Panc1 (cell line): Measurements from ENCODE around the gene PAX4. TPM values are rescaled to one million over a fixed set of nuclear protein-coding genes. Genes with fewer than 3 reads are reported as not detected.

Source experiments
- ATAC-seq: fragments of 200-7000 bp; cut with Tn5 transposase; 2 replicates; pipeline ENCODE4 v1.9.1; 2020; ENCODE audit warnings: mild to moderate bottlenecking, moderate library complexity
- Bru-seq: library from RNA; stranded (reverse); fragments of 400-500 nt; gene quantifications from one replicate; lab custom pipeline; 2021; lab: Mats Ljungman, UMichigan
- BruChase-seq, 2 experiments: library from RNA; stranded (reverse); fragments of 400-500 nt; gene quantifications; one replicate each; lab custom pipeline; 2021; lab: Mats Ljungman, UMichigan
- BruUV-seq: library from RNA; stranded (reverse); fragments of 400-500 nt; replicated peaks from 2 replicates; lab custom pipeline; 2021; lab: Mats Ljungman, UMichigan
- CTCF ChIA-PET: fragments of 300-600 bp; sonication (Branson Sonifier 250); formaldehyde crosslinking; loops from one replicate; lab custom pipeline; 2022; ENCODE audit warnings: antibody characterized with exemption; lab: Charles Lee
- POLR2A ChIA-PET: fragments of 300-600 bp; sonication (Branson Sonifier 250); formaldehyde crosslinking; loops from one replicate; lab custom pipeline; 2022; ENCODE audit warnings: antibody characterized with exemption; lab: Charles Lee
- DNase-seq: peaks from one replicate; pipeline ENCODE4 v3.0.0-alpha.2; 2010; ENCODE audit warnings: low read depth, low spot score
- H3K27ac ChIP-seq: 2 replicates; pipeline ENCODE4 v1.5.1; 2011; ENCODE audit warnings: mild to moderate bottlenecking, low read length, inconsistent platforms
- H3K27me3 ChIP-seq: fragments of 200-500 bp; sonication (Bioruptor generic); 2 replicates; pipeline ENCODE4 v1.6.0; 2014; ENCODE audit warnings: low read length, inconsistent platforms; ENCODE audit not compliant: control insufficient read depth, insufficient read depth
- H3K36me3 ChIP-seq: fragments of 200-500 bp; sonication (Bioruptor generic); 2 replicates; pipeline ENCODE4 v1.5.1; 2014; ENCODE audit warnings: inconsistent platforms, mild to moderate bottlenecking, low read length, moderate library complexity; ENCODE audit not compliant: control insufficient read depth, insufficient read depth
- H3K4me1 ChIP-seq: 2 replicates; pipeline ENCODE4 v1.5.1; 2011; ENCODE audit warnings: inconsistent platforms, mild to moderate bottlenecking, low read length, moderate library complexity; ENCODE audit not compliant: control insufficient read depth, insufficient read depth
- H3K4me3 ChIP-seq, 2 experiments: 2 replicates each; pipeline ENCODE4 v1.5.1; 2011 to 2012; ENCODE audit warnings: low read depth in 2 of 2, low read length in 2 of 2, mild to moderate bottlenecking in 2 of 2, inconsistent platforms in 1 of 2, moderate library complexity in 1 of 2
- H3K9me3 ChIP-seq: fragments of 200-500 bp; sonication (Bioruptor generic); 2 replicates; pipeline ENCODE4 v1.5.1; 2014; ENCODE audit warnings: low read depth, mild to moderate bottlenecking, inconsistent platforms, low read length, moderate library complexity; ENCODE audit not compliant: control insufficient read depth, insufficient read depth
- CTCF ChIP-seq: fragments of 450-650 bp; IDR thresholded peaks from 2 replicates; pipeline ENCODE4 v1.5.1; 2017; ENCODE audit warnings: mild to moderate bottlenecking
- POLR2AphosphoS5 ChIP-seq: IDR thresholded peaks from 2 replicates; pipeline ENCODE4 v1.6.1; 2012; ENCODE audit warnings: mild to moderate bottlenecking, low read depth, low read length, moderate library complexity
- REST ChIP-seq, 2 experiments: IDR thresholded peaks; 2 replicates each; pipeline ENCODE4 v1.6.1; 2011 to 2012; ENCODE audit warnings: low read depth in 2 of 2, control low read depth in 1 of 2, low read length in 1 of 2, mild to moderate bottlenecking in 1 of 2, moderate library complexity in 1 of 2; ENCODE audit not compliant: insufficient read depth in 1 of 2
- SIN3A ChIP-seq: IDR thresholded peaks from 2 replicates; pipeline ENCODE4 v1.6.1; 2012; ENCODE audit warnings: low read depth, mild to moderate bottlenecking, low read length, moderate library complexity, borderline replicate concordance; ENCODE audit not compliant: insufficient read depth
- TCF7L2 ChIP-seq: IDR thresholded peaks from 2 replicates; pipeline ENCODE4 v1.6.1; 2011; ENCODE audit warnings: mild to moderate bottlenecking, low read depth, low read length, inconsistent platforms
- in situ Hi-C: cut with HindIII; loops from 2 replicates; pipeline ENCODE4 v1.10.0; 2016; ENCODE audit warnings: low sequenced_read_pairs, low pct_unique_long_range_greater_than_20kb
- intact Hi-C: fragments of 100-400 bp; cut with micrococcal nuclease; formaldehyde crosslinking; loops from one replicate; pipeline ENCODE4 v1.10.0; 2022; ENCODE audit not compliant: unreplicated experiment
- long read RNA-seq: library from polyadenylated mRNA; unstranded; transcript quantifications from one replicate; pipeline ENCODE4 v2.0.0, GENCODE V29; 2021; ENCODE audit not compliant: unreplicated experiment
- polyA plus RNA-seq: library from polyadenylated mRNA; unstranded; fragments of >200 nt; gene quantifications from one replicate; pipeline ENCODE4 v1.2.1, GENCODE V29; 2012; ENCODE audit warnings: missing spikeins; ENCODE audit not compliant: insufficient read length
- total RNA-seq: library from RNA; stranded (reverse); gene quantifications from one replicate; pipeline ENCODE4 v1.2.1, GENCODE V29; 2021; ENCODE audit not compliant: unreplicated experiment

Gene PAX4
- total RNA-seq (not detected), Bru-seq, nascent RNA (not detected), BruChase-seq, experiment 1, labeled RNA remaining after a 2-hour chase (not detected), BruChase-seq, experiment 2, labeled RNA remaining after a 6-hour chase (not detected)
- polyA plus RNA-seq: not detected
- long read RNA-seq: 0 reads

- in situ Hi-C loops: no loop called here
- Histone ChIP-seq H3K9me3 (no peaks in the 10 kb centered on the region), H3K4me3 (no peak within 1 kb of the TSS), H3K27me3 (peaks cover 46% of the 10 kb centered on the region), H3K4me1 (no peaks in the 10 kb centered on the region; the same call in 1 of the 2 replicates), H3K27ac (no peak within 1 kb of the TSS), H3K36me3 (no peaks in the 10 kb centered on the region)
- intact Hi-C loops: no loop called here
- BruUV-seq: no TSS peak
- ATAC-seq (no peak), DNase-seq (no peak)
- TF ChIP-seq POLR2AphosphoS5 (no peak), CTCF (no peak), TCF7L2 (no peak), SIN3A (no peak), REST (IDR thresholded peaks at IDR 0.05; ENCODE audit: insufficient read depth in 1 of 2, low read depth in 2 of 2, low read length in 1 of 2) (no peak)
- POLR2A ChIA-PET: interaction anchor here (0.5 kb wide), 1 partner anchor 16 kb away, joined by 10 read pairs; no protein-coding TSS in a partner anchor
- CTCF ChIA-PET: no interaction called here
Measured at GRCh38 chr7:127618042-127618441, at the start of gene PAX4. Gene PAX4, minus strand, starts transcription at chr7:127618142. Its CDS starts 2,214 bp downstream, at chr7:127615928.

GRCh38 chr7:127667017-127667670 is 49.2 kb upstream of the PAX4 start:
- Histone ChIP-seq H3K4me1 (peaks cover 23% of the 10 kb centered on the region), H3K27me3 (no peaks in the 10 kb centered on the region), H3K27ac (peak overlapping the region; percentile 18; the same call in 1 of the 2 replicates), H3K9me3 (no peaks in the 10 kb centered on the region), H3K36me3 (no peaks in the 10 kb centered on the region), H3K4me3 (no peak overlapping the region)
- CTCF ChIA-PET: interaction anchor here (0.6 kb wide), 1 partner anchor 190 kb away, joined by 3 read pairs; no protein-coding TSS in a partner anchor
- peak; percentile 82 for DNase-seq
- intact Hi-C loops (no loop called here), in situ Hi-C loops (no loop called here)
- BruUV-seq: no TSS peak
- no peak for TF ChIP-seq CTCF
- no peak for TF ChIP-seq TCF7L2
- no peak for TF ChIP-seq SIN3A
- no peak for TF ChIP-seq POLR2AphosphoS5
- TF ChIP-seq REST (IDR thresholded peaks at IDR 0.05; ENCODE audit: insufficient read depth in 1 of 2, low read depth in 2 of 2, low read length in 1 of 2): no peak
- peak; percentile 92 for ATAC-seq
- POLR2A ChIA-PET: interaction anchor here (1.0 kb wide), 1 partner anchor 9 kb away, joined by 3 read pairs; no protein-coding TSS in a partner anchor
